HG03469 (cell line): ENCODE measurements around the gene TBC1D23.
"Not testable (repeated sequence)": the region's sequence is repeated elsewhere in the genome, so short reads cannot be mapped to it uniquely, and the experiment has no call there.

ENCODE experiments used
- ATAC-seq: cut with Tn5 transposase; IDR thresholded peaks from one replicate; pipeline ENCODE4 v1.9.1; 2021; ENCODE audit warnings: mild to moderate bottlenecking, moderate library complexity, moderate number of reproducible peaks; ENCODE audit not compliant: unreplicated experiment

Gene TBC1D23

DNA sequence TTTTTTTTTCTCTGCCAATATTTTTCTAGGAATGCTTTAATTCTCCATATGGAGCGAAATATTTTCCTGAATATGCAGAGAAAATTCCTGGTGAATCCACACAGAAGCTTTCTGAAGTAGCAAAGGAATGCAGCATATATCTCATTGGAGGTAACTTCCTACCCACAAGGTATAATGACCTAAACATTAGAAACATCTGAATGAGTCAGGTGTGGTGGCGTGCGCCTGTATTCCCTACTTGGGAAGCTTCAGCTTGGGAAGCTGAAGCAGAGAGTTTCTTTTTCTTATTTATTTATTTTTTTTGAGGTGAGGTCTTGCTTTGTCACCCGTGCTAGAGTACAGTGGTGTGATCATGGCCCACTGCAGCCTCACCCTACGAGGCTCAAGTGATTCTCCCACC, 79.0 kb downstream of the TBC1D23 start:
- ATAC-seq, result no peak

DNA sequence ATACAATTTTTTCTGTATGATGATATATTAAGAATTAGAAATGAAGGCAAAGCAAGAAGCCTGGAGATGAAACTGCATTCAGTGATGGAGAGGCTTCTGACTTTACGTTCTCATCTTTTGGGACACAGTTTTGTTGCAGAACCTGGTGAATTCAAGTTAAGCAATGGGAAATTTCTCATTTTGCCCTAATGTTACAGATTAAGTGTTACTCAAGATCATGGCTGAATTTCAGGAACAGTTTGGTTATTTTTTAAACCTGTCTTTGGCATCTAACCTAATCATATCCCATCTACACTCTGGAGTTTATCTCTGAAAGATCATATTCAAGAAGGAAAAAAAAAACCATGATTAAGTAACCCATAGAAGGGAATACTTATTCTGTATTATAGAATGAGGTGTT, 79.7 kb downstream of the TBC1D23 start:
- ATAC-seq, result no peak

DNA sequence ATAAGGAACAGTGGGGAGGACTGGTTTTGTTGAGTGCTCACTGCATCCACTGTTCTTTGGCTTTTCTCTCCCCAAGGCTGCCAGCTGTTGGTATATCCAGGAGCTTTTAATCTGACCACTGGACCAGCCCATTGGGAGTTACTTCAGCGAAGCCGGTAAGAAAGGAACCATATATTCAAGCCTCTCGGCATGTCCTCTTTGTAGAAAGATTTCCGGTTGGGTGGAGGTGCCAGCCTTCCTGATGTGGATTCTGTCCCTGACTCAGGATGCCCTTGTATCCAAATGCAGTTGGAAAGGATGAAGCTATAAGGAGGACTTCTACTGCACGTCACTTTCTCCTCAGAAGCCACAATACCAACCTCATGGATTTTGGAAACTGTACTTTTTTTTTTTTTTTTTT, 87.9 kb downstream of the TBC1D23 start:
- no peak for ATAC-seq

DNA sequence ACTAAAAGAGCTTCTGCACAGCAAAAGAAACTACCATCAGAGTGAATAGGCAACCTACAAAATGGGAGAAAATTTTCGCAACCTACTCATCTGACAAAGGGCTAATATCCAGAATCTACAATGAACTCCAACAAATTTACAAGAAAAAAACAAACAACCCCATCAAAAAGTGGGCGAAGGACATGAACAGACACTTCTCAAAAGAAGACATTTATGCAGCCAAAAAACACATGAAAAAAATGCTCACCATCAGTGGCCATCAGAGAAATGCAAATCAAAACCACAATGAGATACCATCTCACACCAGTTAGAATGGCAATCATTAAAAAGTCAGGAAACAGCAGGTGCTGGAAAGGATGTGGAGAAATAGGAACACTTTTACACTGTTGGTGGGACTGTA, 91.0 kb downstream of the TBC1D23 start:
- ATAC-seq, result not testable (repeated sequence)

DNA sequence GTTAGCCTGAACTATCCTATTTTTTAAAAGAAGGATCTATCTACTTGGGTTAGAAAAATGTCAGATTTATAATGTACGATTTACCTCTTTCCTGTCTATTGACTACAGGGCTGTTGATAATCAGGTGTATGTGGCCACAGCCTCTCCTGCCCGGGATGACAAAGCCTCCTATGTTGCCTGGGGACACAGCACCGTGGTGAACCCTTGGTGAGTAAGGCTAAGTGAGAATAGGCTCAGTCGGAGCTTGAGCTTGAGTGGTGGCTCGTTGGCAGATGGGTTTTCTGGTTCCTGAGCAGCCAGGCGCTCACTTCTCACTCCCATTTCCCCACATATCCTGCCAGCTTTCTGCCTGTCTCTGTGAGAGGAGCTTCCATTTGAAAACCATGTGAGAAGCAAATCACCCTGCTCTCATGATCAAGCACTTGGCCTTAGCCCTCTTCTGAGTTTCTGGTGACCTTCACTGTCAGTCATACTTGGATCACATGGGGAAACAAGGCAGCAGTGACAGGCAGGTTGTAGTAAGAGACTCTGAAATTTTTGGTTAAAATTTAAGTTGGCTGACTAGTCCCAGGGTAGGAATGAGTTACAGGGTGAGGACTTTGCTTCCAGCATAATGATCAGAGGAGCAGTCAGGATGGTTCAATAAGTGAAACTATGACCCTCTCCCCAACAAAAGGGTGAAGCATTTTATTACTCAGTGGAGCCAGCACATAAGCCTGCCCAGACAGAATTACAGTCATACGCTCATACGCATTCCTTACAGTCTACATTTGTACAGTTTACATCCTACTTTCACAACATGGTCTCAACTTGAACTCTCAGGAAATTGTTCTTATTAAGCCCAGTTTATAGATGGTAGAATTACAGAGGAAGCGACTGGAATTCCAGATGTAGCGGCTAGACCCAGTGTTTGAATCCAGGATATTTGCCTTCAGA, 91.8 kb downstream of the TBC1D23 start:
- ATAC-seq, result no peak

DNA sequence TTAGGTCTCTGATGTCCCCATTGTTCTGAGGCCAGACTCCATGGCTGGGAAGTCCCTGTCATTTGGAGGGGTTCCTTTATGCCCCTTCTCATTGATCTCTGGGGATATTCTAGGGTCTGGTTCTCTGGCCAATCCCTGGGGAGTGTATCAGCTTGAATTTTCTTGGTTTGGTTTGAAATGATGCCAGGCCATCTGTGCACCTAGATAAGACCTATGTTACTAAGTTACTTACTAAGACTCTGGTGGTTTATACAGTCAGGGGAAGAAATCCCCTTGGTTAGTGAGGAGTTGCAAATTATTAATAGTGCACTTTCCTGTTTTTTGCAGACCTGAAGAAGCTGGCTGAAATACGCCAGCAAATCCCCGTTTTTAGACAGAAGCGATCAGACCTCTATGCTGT, 94.1 kb downstream of the TBC1D23 start:
- ATAC-seq, result no peak

DNA sequence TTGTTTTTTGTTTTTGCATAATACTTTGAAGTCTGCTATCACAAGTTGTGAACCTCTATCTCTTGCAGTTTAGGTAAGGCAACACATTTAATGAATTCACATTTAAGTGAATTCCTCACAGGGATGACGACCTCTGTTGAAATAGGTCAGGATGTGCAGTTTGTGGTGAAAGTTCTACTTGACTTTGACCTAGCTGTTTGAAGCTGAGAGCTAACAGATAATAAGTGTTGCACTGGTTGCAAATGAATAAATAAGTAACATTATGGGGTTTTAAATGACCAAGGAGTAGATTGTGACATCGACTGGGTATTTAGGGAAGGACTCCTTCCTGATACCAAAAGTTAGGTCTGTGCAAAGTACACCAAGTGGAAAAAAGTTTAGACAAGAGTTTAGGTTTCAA, 97.6 kb downstream of the TBC1D23 start:
- ATAC-seq, result no peak

DNA sequence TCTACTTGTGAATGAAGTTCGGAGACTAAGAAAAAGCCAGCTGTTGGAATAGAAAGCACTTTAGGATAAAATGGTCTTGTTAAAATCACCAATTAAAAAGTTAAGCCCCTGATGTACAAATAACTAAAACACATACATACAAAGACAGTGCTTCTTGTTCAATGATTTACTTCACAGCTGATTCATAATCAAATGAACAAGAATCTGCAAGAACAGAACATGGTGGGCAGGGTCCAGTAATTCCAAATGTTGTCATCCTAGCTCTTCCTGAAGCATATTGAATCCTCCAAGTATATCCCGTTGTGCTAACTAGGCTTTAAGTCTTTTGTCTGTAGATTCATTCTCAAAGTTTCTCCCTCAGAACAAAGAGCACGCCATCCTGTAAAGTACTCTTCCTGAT, 98.2 kb downstream of the TBC1D23 start:
- ATAC-seq, result no peak

DNA sequence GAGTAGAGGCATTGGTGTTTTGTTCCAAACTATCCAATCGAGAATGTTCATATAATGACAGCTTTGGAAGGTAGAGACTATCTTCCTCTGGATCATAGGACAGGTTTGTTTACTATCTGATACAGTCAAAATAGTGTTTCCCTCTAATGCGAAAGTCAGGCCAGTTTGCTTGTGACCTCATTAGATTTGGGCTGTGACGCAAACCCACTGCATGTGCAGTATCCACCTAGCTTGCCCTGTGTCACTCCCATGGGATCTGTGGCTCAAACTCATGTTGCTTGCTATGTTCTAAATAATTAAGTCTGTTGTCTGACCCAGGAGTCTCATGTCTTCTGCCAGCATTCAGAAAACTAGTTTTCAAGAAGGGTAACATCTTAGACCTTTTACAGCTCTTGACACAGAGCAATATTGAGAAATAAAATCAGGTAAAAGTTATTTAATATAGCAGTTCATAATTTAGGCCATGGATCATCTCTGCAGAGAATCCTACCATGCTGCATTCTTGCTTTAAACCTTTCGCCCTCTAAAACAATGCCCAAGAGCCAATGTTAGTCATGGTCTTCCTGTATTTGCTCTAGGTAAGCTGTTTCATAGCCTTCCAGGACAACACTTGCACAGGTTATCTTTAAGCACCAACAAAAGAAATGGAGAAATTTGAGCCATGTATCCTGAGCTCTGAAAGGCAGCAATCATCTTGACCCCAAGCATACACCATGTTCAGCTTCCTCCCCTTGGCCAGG, 100.1 kb downstream of the TBC1D23 start:
- no peak for ATAC-seq

DNA sequence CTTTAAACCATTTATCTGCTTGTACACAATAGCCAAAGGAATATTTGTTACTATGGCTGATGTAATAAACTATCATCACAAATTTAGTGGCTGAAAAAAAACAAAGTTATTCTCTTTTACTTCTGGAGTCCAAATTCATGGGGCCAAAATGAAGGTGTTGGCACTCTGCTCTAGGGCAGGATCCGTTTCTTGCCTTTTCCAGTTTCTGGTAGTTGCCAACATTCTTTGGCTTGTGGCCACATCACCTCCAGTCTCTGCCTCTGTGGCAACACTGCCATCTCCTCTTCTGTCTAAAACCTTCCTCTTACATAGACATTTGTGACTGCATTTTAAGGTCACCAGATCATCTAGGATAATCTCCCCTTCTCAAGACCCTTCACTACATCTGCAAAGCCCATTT, 101.1 kb downstream of the TBC1D23 start:
- no peak for ATAC-seq

DNA sequence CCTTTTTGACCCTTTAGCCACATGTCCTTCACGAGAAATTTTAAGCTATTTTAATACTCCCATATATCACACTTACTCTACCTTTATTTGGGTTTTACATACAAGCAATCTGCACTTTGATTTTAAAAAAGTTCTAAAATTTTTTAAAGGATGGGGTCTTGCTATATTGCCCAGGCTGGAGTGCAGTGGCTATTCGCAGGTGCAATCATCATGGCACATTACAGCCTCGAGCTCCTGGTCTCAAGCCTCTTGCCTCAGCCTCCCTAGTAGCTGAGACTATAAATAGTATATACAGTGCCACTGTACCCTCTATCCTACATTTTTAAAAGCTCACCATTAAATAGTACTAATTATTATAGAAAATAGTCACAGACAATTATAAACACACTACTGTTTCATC, 103.6 kb downstream of the TBC1D23 start:
- ATAC-seq, result no peak

DNA sequence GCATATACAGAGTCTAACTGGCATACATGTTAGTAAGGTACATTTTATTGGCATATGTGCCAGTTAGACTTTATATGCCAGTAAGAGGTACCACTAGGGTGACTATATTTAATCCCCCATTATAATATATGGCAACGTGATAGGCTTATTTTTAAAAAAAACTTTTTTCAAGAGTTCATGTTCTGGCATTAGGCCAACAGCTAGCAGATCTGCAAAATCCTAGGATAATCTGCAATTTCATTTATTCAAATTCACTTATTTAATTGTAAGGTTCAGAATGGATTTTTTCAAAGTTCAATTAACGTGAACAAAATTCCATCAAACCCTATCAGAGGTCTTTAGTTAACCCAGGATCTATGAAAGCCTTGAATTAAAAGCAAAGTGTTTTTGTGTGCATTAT, 105.6 kb downstream of the TBC1D23 start:
- ATAC-seq, result no peak

DNA sequence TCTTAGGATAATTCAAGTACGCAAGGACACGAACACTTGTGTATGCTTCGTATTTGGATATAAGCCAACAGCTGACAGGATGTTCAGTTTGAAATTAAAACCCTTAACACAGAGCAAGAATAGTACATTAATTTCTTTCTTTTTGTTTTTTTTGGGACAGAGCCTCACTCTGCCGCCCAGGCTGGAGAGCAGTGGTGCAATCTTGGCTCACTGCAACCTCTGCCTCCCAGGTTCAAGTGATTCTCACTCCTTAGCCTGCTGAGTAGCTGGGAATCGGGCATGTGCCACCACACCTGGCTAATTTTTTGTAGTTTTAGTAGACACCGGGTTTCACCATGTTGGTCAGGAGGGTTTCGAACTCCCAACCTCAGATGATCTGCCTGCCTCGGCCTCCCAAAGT, 107.6 kb downstream of the TBC1D23 start:
- ATAC-seq, result no peak

DNA sequence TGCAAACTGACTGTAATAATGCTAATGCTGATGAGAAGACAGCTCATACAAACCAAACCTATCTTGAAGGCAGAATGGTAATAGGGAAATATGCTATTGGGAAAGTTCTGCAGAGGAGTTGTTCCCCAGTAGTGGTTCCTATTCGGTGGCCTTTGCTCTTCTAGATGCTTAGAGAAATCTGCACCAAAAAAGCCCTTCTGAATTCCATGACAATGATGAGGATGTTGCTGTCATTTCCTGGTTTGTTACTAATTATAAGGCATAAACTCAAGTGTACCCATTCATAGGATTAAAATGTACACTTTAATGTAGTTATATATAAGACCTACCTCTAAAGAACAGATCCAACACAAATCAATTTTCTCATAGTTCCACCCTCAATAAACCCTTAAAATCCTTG, 110.0 kb downstream of the TBC1D23 start:
- ATAC-seq, result no peak

DNA sequence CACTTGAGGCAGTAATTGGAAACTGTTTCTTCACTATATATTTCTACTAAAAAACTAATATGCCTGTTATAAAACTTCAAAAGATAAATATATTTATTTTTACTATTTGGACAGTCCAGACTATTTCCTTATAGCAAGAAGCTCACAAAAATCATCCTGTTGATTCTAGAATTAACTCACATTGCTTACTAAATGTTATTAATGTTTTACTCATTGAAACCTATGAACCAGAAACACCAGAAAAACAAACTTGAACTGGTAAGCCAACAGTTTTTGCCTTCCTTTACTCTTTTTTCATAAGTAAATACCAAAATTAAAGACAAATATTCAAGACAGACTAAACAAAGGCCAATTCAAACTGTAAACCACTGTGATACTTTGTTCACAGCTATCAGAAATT, 113.7 kb downstream of the TBC1D23 start:
- ATAC-seq, result no peak
